Skin epidermis (tissue), 12 donors: ENCODE measurements around the gene ZCCHC2.

Experiments used
- H3K27ac ChIP-seq, 21 experiments: fragments of 200-600 bp; sonication (generic) in 11 of 21; one replicate each; pipeline ENCODE4 v1.5.0; 2020; ENCODE audit warnings: mild to moderate bottlenecking in 3 of 21, inconsistent platforms in 2 of 21, moderate library complexity in 2 of 21
- H3K4me3 ChIP-seq, 7 experiments: fragments of 200-600 bp; sonication (generic) in 2 of 7; one replicate each; pipeline ENCODE4 v1.5.0; 2020; ENCODE audit warnings: inconsistent platforms in 2 of 7, mild to moderate bottlenecking in 2 of 7, moderate library complexity in 1 of 7

ZCCHC2 gene

GRCh38 chr18:62569081-62569655 lies 46.3 kb downstream of the ZCCHC2 start:
- no peak overlapping the region for H3K4me3 ChIP-seq
- no peak overlapping the region for H3K27ac ChIP-seq

- no peak overlapping the region for H3K27ac ChIP-seq
- H3K4me3 ChIP-seq, result no peak overlapping the region
These were observed 48.2 kb downstream of the ZCCHC2 start for GRCh38 chr18:62571037-62571436.

- no peak overlapping the region for H3K27ac ChIP-seq
- H3K4me3 ChIP-seq, result no peak overlapping the region
These were observed 48.8 kb downstream of the ZCCHC2 start for GRCh38 chr18:62571648-62572047.

GRCh38 chr18:62572456-62572855 lies 49.6 kb downstream of the ZCCHC2 start:
- H3K27ac ChIP-seq, result no peak overlapping the region
- H3K4me3 ChIP-seq, result no peak overlapping the region

GRCh38 chr18:62574776-62575175 lies 52.0 kb downstream of the ZCCHC2 start:
- H3K27ac ChIP-seq, result no peak overlapping the region
- no peak overlapping the region for H3K4me3 ChIP-seq

GRCh38 chr18:62576271-62576670 lies 53.4 kb downstream of the ZCCHC2 start:
- H3K4me3 ChIP-seq, result no peak overlapping the region
- peak overlapping the region in 1 of 21 experiments; percentile 9 for H3K27ac ChIP-seq

GRCh38 chr18:62576845-62577512 lies 54.2 kb downstream of the ZCCHC2 start:
- peak overlapping the region in 2 of 21 experiments; percentile 0 to 9 for H3K27ac ChIP-seq
- H3K4me3 ChIP-seq, result no peak overlapping the region

GRCh38 chr18:62577765-62578164 lies 54.9 kb downstream of the ZCCHC2 start:
- no peak overlapping the region for H3K27ac ChIP-seq
- no peak overlapping the region for H3K4me3 ChIP-seq

- no peak overlapping the region for H3K4me3 ChIP-seq
- no peak overlapping the region for H3K27ac ChIP-seq
These were observed 56.2 kb downstream of the ZCCHC2 start for GRCh38 chr18:62578980-62579511.

GRCh38 chr18:62583376-62583775 lies 60.6 kb downstream of the ZCCHC2 start:
- Histone ChIP-seq H3K4me3 (no peak overlapping the region), H3K27ac (no peak overlapping the region)

GRCh38 chr18:62584241-62585120 lies 61.7 kb downstream of the ZCCHC2 start:
- H3K4me3 ChIP-seq, result no peak overlapping the region
- H3K27ac ChIP-seq, result peak overlapping the region in 4 of 21 experiments; percentile 23 to 63 (median 32)

- peak overlapping the region in 1 of 7 experiments; percentile 14 for H3K4me3 ChIP-seq
- H3K27ac ChIP-seq, result no peak overlapping the region
These were observed 62.7 kb downstream of the ZCCHC2 start for GRCh38 chr18:62585274-62586150.

- peak overlapping the region in 1 of 7 experiments; percentile 14 for H3K4me3 ChIP-seq
- no peak overlapping the region for H3K27ac ChIP-seq
These were observed 63.4 kb downstream of the ZCCHC2 start for GRCh38 chr18:62586151-62586774.

- Histone ChIP-seq H3K27ac (no peak overlapping the region), H3K4me3 (no peak overlapping the region)
These were observed 64.1 kb downstream of the ZCCHC2 start for GRCh38 chr18:62586781-62587487.

GRCh38 chr18:62587689-62588088 lies 64.9 kb downstream of the ZCCHC2 start:
- H3K4me3 ChIP-seq, result no peak overlapping the region
- no peak overlapping the region for H3K27ac ChIP-seq

GRCh38 chr18:62588217-62588616 lies 65.4 kb downstream of the ZCCHC2 start:
- no peak overlapping the region for H3K27ac ChIP-seq
- H3K4me3 ChIP-seq, result no peak overlapping the region

GRCh38 chr18:62590799-62591590 lies 68.2 kb downstream of the ZCCHC2 start:
- Histone ChIP-seq H3K27ac (no peak overlapping the region), H3K4me3 (no peak overlapping the region)
